ENCODE measurements around the gene CDH3. TPM values are rescaled to one million over a fixed set of nuclear protein-coding genes. Genes with fewer than 3 reads are reported as not detected.

CDH3 gene
- total RNA-seq, 4 donors from 2014 or later, result 0.19 to 0.83 (median 0.75) TPM; not detected in 1

- intact Hi-C loops (cut with DNase I), result no loop called here
- TF ChIP-seq EP300 (IDR thresholded peaks at IDR 0.05) (no peak), POLR2A (IDR thresholded peaks at IDR 0.05; ENCODE audit: low read depth) (no peak), POLR2AphosphoS5 (IDR thresholded peaks at IDR 0.05) (no peak)
- TF ChIP-seq, protein P1, sequence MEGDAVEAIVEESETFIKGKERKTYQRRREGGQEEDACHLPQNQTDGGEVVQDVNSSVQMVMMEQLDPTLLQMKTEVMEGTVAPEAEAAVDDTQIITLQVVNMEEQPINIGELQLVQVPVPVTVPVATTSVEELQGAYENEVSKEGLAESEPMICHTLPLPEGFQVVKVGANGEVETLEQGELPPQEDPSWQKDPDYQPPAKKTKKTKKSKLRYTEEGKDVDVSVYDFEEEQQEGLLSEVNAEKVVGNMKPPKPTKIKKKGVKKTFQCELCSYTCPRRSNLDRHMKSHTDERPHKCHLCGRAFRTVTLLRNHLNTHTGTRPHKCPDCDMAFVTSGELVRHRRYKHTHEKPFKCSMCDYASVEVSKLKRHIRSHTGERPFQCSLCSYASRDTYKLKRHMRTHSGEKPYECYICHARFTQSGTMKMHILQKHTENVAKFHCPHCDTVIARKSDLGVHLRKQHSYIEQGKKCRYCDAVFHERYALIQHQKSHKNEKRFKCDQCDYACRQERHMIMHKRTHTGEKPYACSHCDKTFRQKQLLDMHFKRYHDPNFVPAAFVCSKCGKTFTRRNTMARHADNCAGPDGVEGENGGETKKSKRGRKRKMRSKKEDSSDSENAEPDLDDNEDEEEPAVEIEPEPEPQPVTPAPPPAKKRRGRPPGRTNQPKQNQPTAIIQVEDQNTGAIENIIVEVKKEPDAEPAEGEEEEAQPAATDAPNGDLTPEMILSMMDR (IDR thresholded peaks at IDR 0.05), result no peak
- H3K4me1 ChIP-seq, result no peaks in the 10 kb centered on the region
- H3K27me3 ChIP-seq, result no peaks in the 10 kb centered on the region
- H3K9me3 ChIP-seq, result peaks cover 0 to 7% (median 3%) of the 10 kb centered on the region in 4 donors
- H3K4me3 ChIP-seq, result no peak overlapping the region
- H3K27ac ChIP-seq (replicated peaks in 1 of 4), result no peak overlapping the region
- H3K36me3 ChIP-seq, result no peaks in the 10 kb centered on the region
- DNase-seq (ENCODE audit: extremely low spot score), result no peak
- 90% methylated on average over 9 of the region's 9 CpGs for WGBS
These were observed 73.5 kb downstream of the CDH3 start for GRCh38 chr16:68718590-68718989.

DNA sequence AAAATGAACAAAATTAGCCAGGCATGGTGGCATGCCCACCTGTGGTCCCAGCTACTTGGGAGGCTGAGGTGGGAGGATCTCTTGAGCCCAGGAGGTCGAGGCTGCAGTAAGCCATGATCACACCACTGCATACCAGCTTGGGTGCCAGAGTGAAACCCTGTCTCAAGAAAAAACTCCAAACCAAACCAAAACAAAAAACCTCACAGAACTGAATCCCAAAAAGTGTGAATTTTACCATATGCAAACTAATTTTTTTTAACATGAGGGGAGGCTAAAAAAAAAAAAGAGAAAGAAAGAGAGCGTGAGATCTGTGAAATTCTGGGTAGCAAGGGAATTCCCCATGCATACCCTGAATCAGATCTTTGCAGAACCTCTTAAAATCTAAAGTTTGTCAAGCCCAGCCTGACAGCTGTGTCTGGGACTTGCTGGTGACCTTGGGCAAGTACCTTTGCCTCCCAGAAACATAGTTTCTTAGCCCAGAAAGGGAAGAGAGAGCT lies 74.9 kb downstream of the CDH3 start:
- intact Hi-C loops (cut with DNase I), result no loop called here

DNA sequence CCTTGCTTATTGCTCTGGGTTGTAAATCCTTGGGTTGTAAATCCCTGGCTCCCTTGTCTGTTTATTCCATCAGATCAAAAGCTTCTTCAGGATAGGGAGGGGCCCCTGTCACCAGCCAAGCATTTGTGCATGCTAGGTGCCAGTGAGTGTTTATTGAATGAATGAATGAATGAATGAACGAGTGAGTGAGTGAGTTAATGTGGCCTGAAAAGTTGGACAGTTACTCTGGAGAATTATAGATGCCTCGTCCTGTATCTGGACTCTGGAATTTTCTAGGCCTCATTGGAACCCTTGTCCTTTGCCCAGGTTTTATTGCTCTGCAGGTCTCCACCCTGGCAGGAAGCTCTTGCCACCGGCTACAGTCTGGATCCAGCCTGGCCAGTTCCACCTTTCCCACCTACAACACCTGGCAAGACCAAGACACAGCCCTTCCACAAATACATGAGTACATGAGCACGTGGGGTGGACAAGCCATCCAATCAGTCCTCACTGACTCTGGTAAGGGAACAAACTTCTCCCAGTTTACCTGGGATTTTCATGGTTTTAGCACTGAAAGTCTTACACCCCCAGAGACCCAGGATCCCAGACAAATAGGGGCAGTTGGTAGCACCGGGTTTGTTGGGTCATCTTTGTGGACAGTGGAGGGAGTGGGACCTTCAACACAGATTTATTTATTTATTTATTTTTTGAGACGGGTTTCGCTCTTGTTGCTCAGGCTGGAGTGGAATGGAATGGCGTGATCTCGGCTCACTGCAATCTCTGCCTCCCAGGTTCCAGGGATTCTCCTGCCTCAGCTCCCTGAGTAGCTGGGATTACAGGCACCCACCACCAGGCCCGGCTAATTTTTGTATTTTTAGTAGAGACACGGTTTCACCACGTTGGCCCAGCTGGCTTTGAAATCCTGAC lies 77.3 kb downstream of the CDH3 start:
- Histone ChIP-seq H3K27ac (replicated peaks in 1 of 4) (no peak overlapping the region), H3K36me3 (no peaks in the 10 kb centered on the region), H3K4me3 (no peak overlapping the region), H3K4me1 (no peaks in the 10 kb centered on the region), H3K9me3 (peaks cover 0 to 7% (median 3%) of the 10 kb centered on the region in 4 donors), H3K27me3 (peaks cover 0 to 4% (median 0%) of the 10 kb centered on the region in 4 donors)
- intact Hi-C loops (cut with DNase I), result no loop called here
- TF ChIP-seq, protein P1 (IDR thresholded peaks at IDR 0.05), result no peak
- no peak for TF ChIP-seq POLR2AphosphoS5 (IDR thresholded peaks at IDR 0.05)
- TF ChIP-seq EP300 (IDR thresholded peaks at IDR 0.05), result no peak
- TF ChIP-seq POLR2A (IDR thresholded peaks at IDR 0.05; ENCODE audit: low read depth), result no peak
- WGBS, result 81% methylated on average over 12 of the region's 12 CpGs
- no peak for DNase-seq (ENCODE audit: extremely low spot score)

More for the DNA sequence above, 74.9 kb downstream of the CDH3 start:
- Histone ChIP-seq H3K27me3 (no peaks in the 10 kb centered on the region), H3K27ac (replicated peaks in 1 of 4) (no peak overlapping the region), H3K4me1 (no peaks in the 10 kb centered on the region), H3K4me3 (no peak overlapping the region), H3K9me3 (peaks cover 0 to 7% (median 3%) of the 10 kb centered on the region in 4 donors), H3K36me3 (no peaks in the 10 kb centered on the region)
- 70% methylated on average over 2 of the region's 2 CpGs for WGBS
- DNase-seq (ENCODE audit: extremely low spot score), result no peak
- TF ChIP-seq POLR2AphosphoS5 (IDR thresholded peaks at IDR 0.05) (no peak), POLR2A (IDR thresholded peaks at IDR 0.05; ENCODE audit: low read depth) (no peak), EP300 (IDR thresholded peaks at IDR 0.05) (no peak)
- TF ChIP-seq, protein P1 (IDR thresholded peaks at IDR 0.05), result no peak

DNA sequence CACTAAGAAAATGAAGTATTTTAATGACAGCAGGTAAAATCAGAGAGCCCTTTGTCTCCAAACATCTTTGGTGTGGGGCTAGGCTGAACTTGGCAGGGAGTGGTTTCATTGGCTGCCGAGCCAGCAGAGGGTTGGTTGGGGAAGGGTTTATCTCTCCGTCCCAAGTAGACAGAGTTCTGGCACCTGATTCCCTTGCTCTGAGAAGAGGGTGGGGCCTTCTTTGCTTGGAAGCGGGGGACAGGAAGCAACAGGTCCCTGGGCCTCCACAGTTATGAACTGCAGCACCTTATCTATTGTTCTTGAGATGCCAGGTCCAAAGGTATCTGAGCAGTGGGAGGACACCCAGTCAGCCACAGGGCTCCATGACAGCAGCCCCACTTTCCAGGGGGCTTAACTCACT lies 79.7 kb downstream of the CDH3 start:
- Histone ChIP-seq H3K36me3 (no peaks in the 10 kb centered on the region), H3K9me3 (no peaks in the 10 kb centered on the region), H3K4me3 (no peak overlapping the region), H3K4me1 (no peaks in the 10 kb centered on the region), H3K27ac (replicated peaks in 1 of 4) (no peak overlapping the region), H3K27me3 (peaks cover 0 to 13% (median 0%) of the 10 kb centered on the region in 4 donors)
- intact Hi-C loops (cut with DNase I), result no loop called here
- TF ChIP-seq, protein P1 (IDR thresholded peaks at IDR 0.05), result no peak
- TF ChIP-seq POLR2AphosphoS5 (IDR thresholded peaks at IDR 0.05) (no peak), EP300 (IDR thresholded peaks at IDR 0.05) (no peak), POLR2A (IDR thresholded peaks at IDR 0.05; ENCODE audit: low read depth) (no peak)
- 68% methylated on average over 3 of the region's 3 CpGs for WGBS
- DNase-seq (ENCODE audit: extremely low spot score), result no peak

All from esophagus muscularis mucosa (tissue), 4 donors.